HEK293 (cell line): ENCODE measurements around the gene RPS6KB2.

ENCODE experiments used
- CTCF ChIA-PET: fragments of 350-600 bp; formaldehyde crosslinking; extraction: SDS; loops from one replicate; lab custom pipeline; 2021; ENCODE audit warnings: antibody characterized with exemption; lab: Yijun Ruan, JAX
- POLR2A ChIA-PET: fragments of 300-600 bp; formaldehyde crosslinking; extraction: SDS; loops from one replicate; lab custom pipeline; 2020; ENCODE audit warnings: antibody characterized with exemption, inconsistent platforms; lab: Yijun Ruan, JAX
- H3K27ac ChIP-seq: fragments of 200-500 bp; sonication (Bioruptor generic); 2 replicates; pipeline ENCODE4 v1.5.1; 2014; ENCODE audit warnings: low read depth, low read length, control low read depth, inconsistent platforms; ENCODE audit errors: extremely low read depth
- H3K36me3 ChIP-seq, 2 experiments: fragments of 200-500 bp in 1 of 2; sonication (Bioruptor generic) in 1 of 2; 1 replicate in 1 of 2; 2 replicates in 1 of 2; pipeline ENCODE4 v1.5.1; 2014 to 2017; ENCODE audit warnings: inconsistent platforms in 2 of 2, low read length in 2 of 2; ENCODE audit not compliant: control insufficient read depth in 2 of 2, insufficient read depth in 1 of 2
- H3K4me1 ChIP-seq: fragments of 200-500 bp; sonication (Bioruptor generic); 2 replicates; pipeline ENCODE4 v1.5.1; 2014; ENCODE audit warnings: mild to moderate bottlenecking, low read length, inconsistent platforms; ENCODE audit not compliant: control insufficient read depth, insufficient read depth
- H3K4me3 ChIP-seq: 2 replicates; pipeline ENCODE4 v1.5.1; 2011; ENCODE audit warnings: low read depth, mild to moderate bottlenecking, control low read depth, low read length, moderate library complexity
- H3K9me3 ChIP-seq: fragments of 200-500 bp; sonication (Bioruptor generic); 2 replicates; pipeline ENCODE4 v1.5.1; 2014; ENCODE audit warnings: low read depth, low read length, inconsistent platforms; ENCODE audit not compliant: control insufficient read depth, insufficient read depth
- AEBP2 ChIP-seq: fragments of 450-650 bp; formaldehyde crosslinking; IDR thresholded peaks from 2 replicates; pipeline ENCODE4 v1.5.1; 2016; ENCODE audit warnings: missing biosample characterization, missing genetic modification characterization, borderline replicate concordance
- EGR2 ChIP-seq: fragments of 450-650 bp; formaldehyde crosslinking; IDR thresholded peaks from 2 replicates; pipeline ENCODE4 v1.5.1; 2016; ENCODE audit warnings: low read depth, missing biosample characterization, missing genetic modification characterization
- GLI4 ChIP-seq: fragments of 450-650 bp; formaldehyde crosslinking; IDR thresholded peaks from 2 replicates; pipeline ENCODE4 v1.5.1; 2016; ENCODE audit warnings: missing biosample characterization, missing genetic modification characterization
- GLIS1 ChIP-seq: fragments of 450-650 bp; formaldehyde crosslinking; IDR thresholded peaks from 2 replicates; pipeline ENCODE4 v1.5.1; 2016; ENCODE audit warnings: missing biosample characterization, missing genetic modification characterization
- GLIS2 ChIP-seq: fragments of 450-650 bp; formaldehyde crosslinking; IDR thresholded peaks from 2 replicates; pipeline ENCODE4 v1.5.1; 2016; ENCODE audit warnings: missing biosample characterization, missing genetic modification characterization
- KLF1 ChIP-seq: fragments of 450-650 bp; formaldehyde crosslinking; IDR thresholded peaks from 2 replicates; pipeline ENCODE4 v1.5.1; 2016; ENCODE audit warnings: missing biosample characterization, missing genetic modification characterization
- KLF8 ChIP-seq: fragments of 450-650 bp; formaldehyde crosslinking; IDR thresholded peaks from 2 replicates; pipeline ENCODE4 v1.5.1; 2016; ENCODE audit warnings: missing biosample characterization, missing genetic modification characterization
- KLF9 ChIP-seq: fragments of 450-650 bp; formaldehyde crosslinking; IDR thresholded peaks from 2 replicates; pipeline ENCODE4 v1.5.1; 2016; ENCODE audit warnings: missing biosample characterization, missing genetic modification characterization, low read depth
- MYNN ChIP-seq: fragments of 450-650 bp; formaldehyde crosslinking; IDR thresholded peaks from 2 replicates; pipeline ENCODE4 v1.5.1; 2016; ENCODE audit warnings: missing biosample characterization, missing genetic modification characterization, borderline replicate concordance
- OSR2 ChIP-seq: fragments of 450-650 bp; formaldehyde crosslinking; IDR thresholded peaks from 2 replicates; pipeline ENCODE4 v1.5.1; 2016; ENCODE audit warnings: missing biosample characterization, missing genetic modification characterization
- PATZ1 ChIP-seq: fragments of 450-650 bp; formaldehyde crosslinking; IDR thresholded peaks from 2 replicates; pipeline ENCODE4 v1.5.1; 2016; ENCODE audit warnings: missing biosample characterization, missing genetic modification characterization
- SCRT1 ChIP-seq: fragments of 450-650 bp; formaldehyde crosslinking; IDR thresholded peaks from 2 replicates; pipeline ENCODE4 v1.5.1; 2016; ENCODE audit warnings: missing biosample characterization, missing genetic modification characterization, borderline replicate concordance
- SP2 ChIP-seq: fragments of 450-650 bp; formaldehyde crosslinking; IDR thresholded peaks from 2 replicates; pipeline ENCODE4 v1.5.1; 2016; ENCODE audit warnings: missing biosample characterization, missing genetic modification characterization
- TCF7L2 ChIP-seq: IDR thresholded peaks from 2 replicates; pipeline ENCODE4 v1.6.1; 2011; ENCODE audit warnings: low read depth, mild to moderate bottlenecking, inconsistent platforms, low read length, moderate library complexity, borderline replicate concordance
- ZBTB17 ChIP-seq: fragments of 450-650 bp; formaldehyde crosslinking; IDR thresholded peaks from 2 replicates; pipeline ENCODE4 v1.5.1; 2016; ENCODE audit warnings: missing biosample characterization, missing genetic modification characterization
- ZBTB8A ChIP-seq: fragments of 450-650 bp; formaldehyde crosslinking; IDR thresholded peaks from 2 replicates; pipeline ENCODE4 v1.5.1; 2016; ENCODE audit warnings: missing biosample characterization, missing genetic modification characterization
- ZFHX2 ChIP-seq: fragments of 450-650 bp; formaldehyde crosslinking; conservative IDR thresholded peaks from 2 replicates; pipeline ENCODE4 v1.5.1; 2016; ENCODE audit warnings: missing biosample characterization, missing genetic modification characterization
- ZFP37 ChIP-seq: fragments of 450-650 bp; formaldehyde crosslinking; IDR thresholded peaks from 2 replicates; pipeline ENCODE4 v1.5.1; 2016; ENCODE audit warnings: missing biosample characterization, missing genetic modification characterization
- ZIC2 ChIP-seq: fragments of 450-650 bp; formaldehyde crosslinking; IDR thresholded peaks from 2 replicates; pipeline ENCODE4 v1.5.1; 2016; ENCODE audit warnings: missing biosample characterization, missing genetic modification characterization
- ZNF155 ChIP-seq: fragments of 450-650 bp; formaldehyde crosslinking; IDR thresholded peaks from 2 replicates; pipeline ENCODE4 v1.5.1; 2016; ENCODE audit warnings: missing biosample characterization, missing genetic modification characterization
- ZNF24 ChIP-seq: fragments of 450-650 bp; formaldehyde crosslinking; IDR thresholded peaks from 2 replicates; pipeline ENCODE4 v1.5.1; 2016; ENCODE audit warnings: missing biosample characterization, missing genetic modification characterization
- ZNF311 ChIP-seq: fragments of 450-650 bp; formaldehyde crosslinking; IDR thresholded peaks from 2 replicates; pipeline ENCODE4 v1.5.1; 2017; ENCODE audit warnings: missing biosample characterization, missing genetic modification characterization, borderline replicate concordance
- ZNF341 ChIP-seq: fragments of 450-650 bp; formaldehyde crosslinking; IDR thresholded peaks from 2 replicates; pipeline ENCODE4; 2016; ENCODE audit warnings: low read depth, missing biosample characterization, missing genetic modification characterization
- ZNF473 ChIP-seq: fragments of 450-650 bp; formaldehyde crosslinking; IDR thresholded peaks from 2 replicates; pipeline ENCODE4 v1.5.1; 2017; ENCODE audit warnings: missing biosample characterization, missing genetic modification characterization
- ZNF561 ChIP-seq: fragments of 450-650 bp; IDR thresholded peaks from 2 replicates; pipeline ENCODE4 v1.5.1; 2018; ENCODE audit warnings: missing biosample characterization, missing genetic modification characterization, borderline replicate concordance
- ZNF600 ChIP-seq: fragments of 450-650 bp; formaldehyde crosslinking; IDR thresholded peaks from 2 replicates; pipeline ENCODE4 v1.5.1; 2016; ENCODE audit warnings: missing biosample characterization, missing genetic modification characterization
- ZNF629 ChIP-seq: fragments of 450-650 bp; formaldehyde crosslinking; IDR thresholded peaks from 2 replicates; pipeline ENCODE4 v1.5.1; 2017; ENCODE audit warnings: missing biosample characterization, missing genetic modification characterization
- ZNF76 ChIP-seq: fragments of 450-650 bp; formaldehyde crosslinking; IDR thresholded peaks from 2 replicates; pipeline ENCODE4; 2016; ENCODE audit warnings: low read depth, missing biosample characterization, missing genetic modification characterization, borderline replicate concordance
- ZSCAN16 ChIP-seq: fragments of 450-650 bp; formaldehyde crosslinking; IDR thresholded peaks from 2 replicates; pipeline ENCODE4 v1.5.1; 2016; ENCODE audit warnings: missing biosample characterization, missing genetic modification characterization
- ZXDB ChIP-seq: fragments of 450-650 bp; formaldehyde crosslinking; IDR thresholded peaks from 2 replicates; pipeline ENCODE4 v1.5.1; 2016; ENCODE audit warnings: missing biosample characterization, missing genetic modification characterization
- TF ChIP-seq, protein P1 (sequence below): fragments of 450-650 bp; formaldehyde crosslinking; IDR thresholded peaks from 2 replicates; pipeline ENCODE4 v1.5.1; 2017; ENCODE audit warnings: missing biosample characterization, mild to moderate bottlenecking, missing genetic modification characterization, moderate library complexity

RPS6KB2 gene

GRCh38 chr11:67416416-67417335 is 11.6 kb upstream of the RPS6KB2 start:
- ChIA-PET CTCF (interaction anchor here (1.4 kb wide), 1 partner anchor 34 kb away, joined by 5 read pairs; no protein-coding TSS in a partner anchor), POLR2A (no interaction called here)
- no peak for TF ChIP-seq GLI4
- TF ChIP-seq GLIS1 (tag by site-specific recombination): peak; percentile 70
- TF ChIP-seq ZSCAN16 (tag by site-specific recombination): peak; percentile 76; the same call in 1 of the 2 replicates
- TF ChIP-seq MYNN (tag by site-specific recombination): no peak
- peak; percentile 21; the same call in 1 of the 2 replicates for TF ChIP-seq ZNF561 (tag by site-specific recombination)
- TF ChIP-seq ZFHX2 (tag by site-specific recombination): peak; percentile 93
- TF ChIP-seq ZXDB: 0 out of 2 replicates have a peak, but pooled peaks have one; percentile 21
- TF ChIP-seq OSR2 (tag by site-specific recombination): peak; percentile 68; the same call in 1 of the 2 replicates
- TF ChIP-seq SCRT1 (tag by site-specific recombination): no peak
- TF ChIP-seq KLF8 (tag by site-specific recombination): 0 out of 2 replicates have a peak, but pooled peaks have one; percentile 16
- TF ChIP-seq KLF9: no peak
- no peak for TF ChIP-seq TCF7L2
- peak; percentile 27; the same call in 1 of the 2 replicates for TF ChIP-seq SP2 (tag by site-specific recombination)
- TF ChIP-seq PATZ1 (tag by site-specific recombination): peak; percentile 69
- no peak for TF ChIP-seq ZNF311 (tag by site-specific recombination)
- 0 out of 2 replicates have a peak, but pooled peaks have one; percentile 36 for TF ChIP-seq ZNF629 (tag by site-specific recombination)
- TF ChIP-seq ZNF341 (tag by site-specific recombination): peak; percentile 57
- TF ChIP-seq ZFP37 (tag by site-specific recombination): no peak
- peak; percentile 59 for TF ChIP-seq KLF1
- TF ChIP-seq GLIS2 (tag by site-specific recombination): peak; percentile 19; the same call in 1 of the 2 replicates
- no peak for TF ChIP-seq ZNF473 (tag by site-specific recombination)
- peak; percentile 90 for TF ChIP-seq ZBTB17 (tag by site-specific recombination)
- peak; percentile 49; the same call in 1 of the 2 replicates for TF ChIP-seq ZNF24 (tag by site-specific recombination)
- TF ChIP-seq AEBP2 (tag by site-specific recombination): no peak
- TF ChIP-seq ZNF600 (tag by site-specific recombination): 0 out of 2 replicates have a peak, but pooled peaks have one; percentile 29
- peak; percentile 81 for TF ChIP-seq EGR2
- TF ChIP-seq, protein P1, sequence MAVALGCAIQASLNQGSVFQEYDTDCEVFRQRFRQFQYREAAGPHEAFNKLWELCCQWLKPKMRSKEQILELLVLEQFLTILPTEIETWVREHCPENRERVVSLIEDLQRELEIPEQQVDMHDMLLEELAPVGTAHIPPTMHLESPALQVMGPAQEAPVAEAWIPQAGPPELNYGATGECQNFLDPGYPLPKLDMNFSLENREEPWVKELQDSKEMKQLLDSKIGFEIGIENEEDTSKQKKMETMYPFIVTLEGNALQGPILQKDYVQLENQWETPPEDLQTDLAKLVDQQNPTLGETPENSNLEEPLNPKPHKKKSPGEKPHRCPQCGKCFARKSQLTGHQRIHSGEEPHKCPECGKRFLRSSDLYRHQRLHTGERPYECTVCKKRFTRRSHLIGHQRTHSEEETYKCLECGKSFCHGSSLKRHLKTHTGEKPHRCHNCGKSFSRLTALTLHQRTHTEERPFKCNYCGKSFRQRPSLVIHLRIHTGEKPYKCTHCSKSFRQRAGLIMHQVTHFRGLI (tag by site-specific recombination): 0 out of 2 replicates have a peak, but pooled peaks have one; percentile 10
- no peak for TF ChIP-seq ZNF155 (tag by site-specific recombination)
- TF ChIP-seq ZIC2: peak; percentile 80
- peak; percentile 33; the same call in 1 of the 2 replicates for TF ChIP-seq ZBTB8A (tag by site-specific recombination)
- no peak for TF ChIP-seq ZNF76 (tag by site-specific recombination)
- Histone ChIP-seq H3K4me1 (no peaks in the 10 kb centered on the region; the same call in 1 of the 2 replicates), H3K4me3 (no peak overlapping the region), H3K27ac (no peak overlapping the region), H3K9me3 (no peaks in the 10 kb centered on the region), H3K36me3 (no peaks in the 10 kb centered on the region)
